ENCODE data around the gene UCK1.

The UCK1 gene

DNA sequence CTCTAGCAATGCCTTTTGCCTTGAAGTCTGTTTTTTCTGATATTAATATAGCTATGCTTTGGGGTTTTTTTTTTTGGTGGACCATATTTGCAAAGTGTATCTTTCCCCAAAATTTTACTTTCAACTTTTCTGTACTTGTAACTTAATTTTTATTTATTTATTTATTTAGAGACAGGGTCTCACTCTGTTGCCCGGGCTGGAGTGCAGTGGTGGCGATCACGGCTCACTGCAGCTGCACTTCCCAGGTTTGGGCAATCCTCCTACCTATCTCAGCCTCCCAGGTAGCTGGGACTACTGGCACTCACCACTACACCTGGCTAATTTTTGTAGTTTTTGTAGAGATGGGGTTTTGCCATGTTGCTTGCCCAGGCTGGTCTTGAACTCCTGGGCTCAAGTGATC is 35.1 kb upstream of the UCK1 start:
- ChIA-PET CTCF (no interaction called here), POLR2A (no interaction called here)
- TF ChIP-seq ARNT (IDR thresholded peaks at IDR 0.05) (no peak), HDGF (IDR thresholded peaks at IDR 0.05; ENCODE audit: borderline replicate concordance) (no peak), BHLHE40 (IDR thresholded peaks at IDR 0.05; ENCODE audit: borderline replicate concordance) (no peak), FOXA1 (IDR thresholded peaks at IDR 0.05) (no peak), ELF4 (IDR thresholded peaks at IDR 0.05) (no peak), LEF1 (IDR thresholded peaks at IDR 0.05; ENCODE audit: borderline replicate concordance) (no peak), NFRKB (IDR thresholded peaks at IDR 0.05) (no peak), SUZ12 (IDR thresholded peaks at IDR 0.05) (no peak), ZNF384 (IDR thresholded peaks at IDR 0.05) (no peak)

GRCh38 chr9:131565369-131565768 is 34.3 kb upstream of the UCK1 start:
- CTCF ChIA-PET, result no interaction called here
- no peak for TF ChIP-seq SUZ12 (IDR thresholded peaks at IDR 0.05)
- TF ChIP-seq FOXA1 (IDR thresholded peaks at IDR 0.05), result no peak
- TF ChIP-seq HDGF (IDR thresholded peaks at IDR 0.05; ENCODE audit: borderline replicate concordance), result no peak
- TF ChIP-seq CTBP1 (IDR thresholded peaks at IDR 0.05; ENCODE audit: borderline replicate concordance), result no peak
- no peak for TF ChIP-seq NFRKB (IDR thresholded peaks at IDR 0.05)
- no peak for TF ChIP-seq ELF4 (IDR thresholded peaks at IDR 0.05)
- no peak for TF ChIP-seq L3MBTL2 (conservative IDR thresholded peaks at IDR 0.05)
- TF ChIP-seq FOXK2 (IDR thresholded peaks at IDR 0.05), result no peak
- no peak for TF ChIP-seq PKNOX1 (IDR thresholded peaks at IDR 0.05)
- no peak for TF ChIP-seq ZNF384 (IDR thresholded peaks at IDR 0.05)
- TF ChIP-seq FOXM1 (IDR thresholded peaks at IDR 0.05; ENCODE audit: borderline replicate concordance), result no peak
- no peak for TF ChIP-seq BHLHE40 (IDR thresholded peaks at IDR 0.05; ENCODE audit: borderline replicate concordance)
- no peak for TF ChIP-seq LEF1 (IDR thresholded peaks at IDR 0.05; ENCODE audit: borderline replicate concordance)
- TF ChIP-seq SP1 (IDR thresholded peaks at IDR 0.05), result no peak
- TF ChIP-seq TARDBP (IDR thresholded peaks at IDR 0.05), result no peak
- TF ChIP-seq ARNT (IDR thresholded peaks at IDR 0.05), result no peak
- no peak for DNase-seq (ENCODE audit: extremely low spot score)
- POLR2A ChIA-PET, result no interaction called here

More for the DNA sequence above, 35.1 kb upstream of the UCK1 start:
- no peak for DNase-seq (ENCODE audit: extremely low spot score)

- ChIA-PET CTCF (interaction anchor here (0.6 kb wide), 1 partner anchor 15 kb away, joined by 6 read pairs; no protein-coding TSS in a partner anchor), POLR2A (no interaction called here)
- TF ChIP-seq NFRKB (IDR thresholded peaks at IDR 0.05), result no peak
- TF ChIP-seq HDGF (IDR thresholded peaks at IDR 0.05; ENCODE audit: borderline replicate concordance), result no peak
- TF ChIP-seq L3MBTL2 (conservative IDR thresholded peaks at IDR 0.05), result no peak
- TF ChIP-seq ARNT (IDR thresholded peaks at IDR 0.05), result no peak
- TF ChIP-seq LEF1 (IDR thresholded peaks at IDR 0.05; ENCODE audit: borderline replicate concordance), result no peak
- TF ChIP-seq FOXK2 (IDR thresholded peaks at IDR 0.05), result no peak
- TF ChIP-seq CTBP1 (IDR thresholded peaks at IDR 0.05; ENCODE audit: borderline replicate concordance), result no peak
- TF ChIP-seq BHLHE40 (IDR thresholded peaks at IDR 0.05; ENCODE audit: borderline replicate concordance), result no peak
- TF ChIP-seq TARDBP (IDR thresholded peaks at IDR 0.05), result no peak
- no peak for TF ChIP-seq PKNOX1 (IDR thresholded peaks at IDR 0.05)
- TF ChIP-seq FOXA1 (IDR thresholded peaks at IDR 0.05), result no peak
- TF ChIP-seq SP1 (IDR thresholded peaks at IDR 0.05), result no peak
- no peak for DNase-seq (ENCODE audit: extremely low spot score)
Measured at GRCh38 chr9:131562032-131562959, 31.2 kb upstream of the UCK1 start.

DNA sequence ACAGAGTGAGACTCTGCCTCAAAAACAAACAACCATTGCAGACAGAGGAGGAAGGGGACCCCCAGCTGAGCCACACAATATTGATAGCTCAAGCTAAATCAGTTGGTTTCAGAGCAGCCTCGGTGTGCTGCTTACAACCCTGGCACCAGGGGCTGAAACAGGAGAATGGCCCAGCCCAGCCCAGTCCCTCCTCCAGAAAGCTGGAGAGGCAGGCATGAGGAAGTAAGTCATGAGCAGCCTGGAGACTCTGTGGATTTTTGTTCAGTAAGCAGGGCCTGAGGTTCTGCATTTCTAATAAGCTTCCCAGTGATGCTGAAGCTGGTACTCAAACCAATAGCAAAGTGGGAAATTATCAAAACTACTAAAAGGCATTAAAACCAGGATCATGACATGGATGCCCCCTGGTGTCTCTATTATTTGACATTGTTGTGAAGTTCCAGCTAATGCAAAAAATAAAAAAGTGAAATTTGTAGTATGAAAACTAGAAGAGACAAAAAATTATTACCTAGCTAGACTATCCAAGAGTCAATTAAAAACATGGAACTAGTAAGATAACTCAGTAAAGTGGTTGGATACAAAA is 28.4 kb upstream of the UCK1 start:
- CTCF ChIA-PET, result no interaction called here
- TF ChIP-seq L3MBTL2 (conservative IDR thresholded peaks at IDR 0.05) (no peak), FOXM1 (IDR thresholded peaks at IDR 0.05; ENCODE audit: borderline replicate concordance) (no peak), TARDBP (IDR thresholded peaks at IDR 0.05) (no peak), HDGF (IDR thresholded peaks at IDR 0.05; ENCODE audit: borderline replicate concordance) (no peak), NFRKB (IDR thresholded peaks at IDR 0.05) (no peak), FOXK2 (IDR thresholded peaks at IDR 0.05) (no peak), ELF4 (IDR thresholded peaks at IDR 0.05) (no peak), PKNOX1 (IDR thresholded peaks at IDR 0.05) (no peak), LEF1 (IDR thresholded peaks at IDR 0.05; ENCODE audit: borderline replicate concordance) (no peak), CTBP1 (IDR thresholded peaks at IDR 0.05; ENCODE audit: borderline replicate concordance) (no peak), BHLHE40 (IDR thresholded peaks at IDR 0.05; ENCODE audit: borderline replicate concordance) (no peak), SP1 (IDR thresholded peaks at IDR 0.05) (no peak), SUZ12 (IDR thresholded peaks at IDR 0.05) (no peak), ZNF384 (IDR thresholded peaks at IDR 0.05) (no peak), FOXA1 (IDR thresholded peaks at IDR 0.05) (no peak), ARNT (IDR thresholded peaks at IDR 0.05) (no peak)
- DNase-seq (ENCODE audit: extremely low spot score), result no peak
- POLR2A ChIA-PET, result no interaction called here

- ChIA-PET POLR2A (no interaction called here), CTCF (no interaction called here)
- TF ChIP-seq NFRKB (IDR thresholded peaks at IDR 0.05) (no peak), LEF1 (IDR thresholded peaks at IDR 0.05; ENCODE audit: borderline replicate concordance) (no peak), PKNOX1 (IDR thresholded peaks at IDR 0.05) (no peak), ARNT (IDR thresholded peaks at IDR 0.05) (no peak), SUZ12 (IDR thresholded peaks at IDR 0.05) (no peak), HDGF (IDR thresholded peaks at IDR 0.05; ENCODE audit: borderline replicate concordance) (no peak), TARDBP (IDR thresholded peaks at IDR 0.05) (no peak), ELF4 (IDR thresholded peaks at IDR 0.05) (no peak), FOXA1 (IDR thresholded peaks at IDR 0.05) (no peak), BHLHE40 (IDR thresholded peaks at IDR 0.05; ENCODE audit: borderline replicate concordance) (no peak), FOXM1 (IDR thresholded peaks at IDR 0.05; ENCODE audit: borderline replicate concordance) (no peak), CTBP1 (IDR thresholded peaks at IDR 0.05; ENCODE audit: borderline replicate concordance) (no peak), L3MBTL2 (conservative IDR thresholded peaks at IDR 0.05) (no peak), FOXK2 (IDR thresholded peaks at IDR 0.05) (no peak), SP1 (IDR thresholded peaks at IDR 0.05) (no peak), ZNF384 (IDR thresholded peaks at IDR 0.05) (no peak)
- no peak for DNase-seq (ENCODE audit: extremely low spot score)
Measured at GRCh38 chr9:131557855-131558548, 26.9 kb upstream of the UCK1 start.
